Keratinocyte (primary cell): Measurements from ENCODE around the gene SDHAF3.

Experiments
- CTCF ChIP-seq, 3 experiments: IDR thresholded peaks in 1 of 3; conservative IDR thresholded peaks in 1 of 3; optimal IDR thresholded peaks in 1 of 3; 2 replicates in 2 of 3; 3 replicates in 1 of 3; pipeline versions ENCODE3 to v1.5.1; 2011; ENCODE audit warnings: low read length in 3 of 3, mild to moderate bottlenecking in 3 of 3, moderate library complexity in 2 of 3, control low read depth in 1 of 3, inconsistent platforms in 1 of 3; ENCODE audit not compliant: insufficient read depth in 2 of 3; ENCODE audit errors: extremely low read depth in 1 of 3
- EZH2 ChIP-seq: IDR thresholded peaks from one replicate; pipeline ENCODE4 v1.6.1; 2012; ENCODE audit warnings: inconsistent platforms, mild to moderate bottlenecking, low read length, moderate library complexity

DNA sequence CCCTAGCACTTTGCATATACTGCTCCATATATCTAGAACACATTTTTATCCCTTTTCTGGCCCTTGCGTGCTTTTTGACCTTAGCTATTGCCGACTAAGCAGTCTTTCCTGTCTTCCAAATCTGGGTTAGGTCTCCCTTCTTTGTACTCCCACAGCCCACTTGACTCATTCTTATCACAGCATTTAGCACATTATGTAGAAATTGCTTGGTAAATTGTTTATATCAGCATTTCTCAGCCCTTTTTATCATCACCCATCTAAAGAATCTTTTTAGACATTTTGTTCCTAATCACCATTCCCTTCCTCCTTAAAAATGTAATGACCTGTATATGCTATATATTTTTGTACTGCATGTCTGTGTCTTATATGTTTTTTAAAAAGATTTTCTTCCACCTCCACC lies 101.7 kb downstream of the SDHAF3 start:
- TF ChIP-seq CTCF (optimal IDR thresholded peaks at IDR 0.05 in 1 of 3, IDR thresholded peaks at IDR 0.05 in 1 of 3, conservative IDR thresholded peaks at IDR 0.05 in 1 of 3; ENCODE audit: extremely low read depth in 1 of 3, insufficient read depth in 2 of 3, low read length in 3 of 3) (no peak), EZH2 (no peak)
